Neuronal stem cell (in vitro differentiated cells): ENCODE measurements around the gene PBX4.

Experiments used
- DNase-seq: peaks from one replicate; pipeline ENCODE4 v3.0.0-alpha.2; 2013; ENCODE audit warnings: low spot score
- H2AFZ ChIP-seq: one replicate; pipeline ENCODE4 v1.6.1; 2013; ENCODE audit warnings: mild to moderate bottlenecking, low read length, inconsistent platforms
- H2AK5ac ChIP-seq: 2 replicates; pipeline ENCODE4 v1.6.1; 2013; ENCODE audit warnings: low read depth, mild to moderate bottlenecking, inconsistent platforms, low read length, moderate library complexity, mixed read lengths
- H2BK120ac ChIP-seq: 2 replicates; pipeline ENCODE4 v1.6.1; 2013; ENCODE audit warnings: low read depth, mild to moderate bottlenecking, inconsistent platforms, low read length, moderate library complexity, mixed read lengths
- H2BK12ac ChIP-seq: one replicate; pipeline ENCODE4 v1.6.1; 2013; ENCODE audit warnings: low read length, inconsistent platforms
- H2BK15ac ChIP-seq: 2 replicates; pipeline ENCODE4 v1.6.1; 2013; ENCODE audit warnings: mild to moderate bottlenecking, low read length, inconsistent platforms, mixed read lengths
- H2BK5ac ChIP-seq: one replicate; pipeline ENCODE4 v1.6.1; 2013; ENCODE audit warnings: inconsistent platforms, mild to moderate bottlenecking, low read length, moderate library complexity
- H3K14ac ChIP-seq: one replicate; pipeline ENCODE4 v1.6.1; 2013; ENCODE audit warnings: low read length, inconsistent platforms
- H3K18ac ChIP-seq: 2 replicates; pipeline ENCODE4 v1.6.1; 2013; ENCODE audit warnings: low read length, inconsistent platforms
- H3K23ac ChIP-seq: 2 replicates; pipeline ENCODE4 v1.6.1; 2013; ENCODE audit warnings: low read depth, mild to moderate bottlenecking, mixed read lengths, low read length, inconsistent platforms; ENCODE audit not compliant: poor library complexity
- H3K27ac ChIP-seq: replicated peaks from 3 replicates; pipeline ENCODE4 v1.5.1; 2013; ENCODE audit warnings: low read length, inconsistent platforms
- H3K27me3 ChIP-seq, 3 experiments: 2 replicates each; pipeline ENCODE4 v1.6.1; 2013; ENCODE audit warnings: low read length in 3 of 3, mild to moderate bottlenecking in 2 of 3, inconsistent platforms in 1 of 3, low read depth in 1 of 3, mixed read lengths in 1 of 3, moderate library complexity in 1 of 3; ENCODE audit not compliant: control insufficient read depth in 3 of 3, insufficient read depth in 3 of 3
- H3K36me3 ChIP-seq, 2 donors: replicated peaks in 1 of 2; 2 replicates each; pipeline ENCODE4 v1.6.1; 2013; ENCODE audit warnings: low read length in 2 of 2; ENCODE audit not compliant: control insufficient read depth in 2 of 2, insufficient read depth in 2 of 2
- H3K4ac ChIP-seq: 2 replicates; pipeline ENCODE4 v1.6.1; 2013; ENCODE audit warnings: inconsistent platforms, mild to moderate bottlenecking, low read length, moderate library complexity
- H3K4me1 ChIP-seq, 2 donors: 1 replicate in 1 of 2; 2 replicates in 1 of 2; pipeline ENCODE4 v1.6.1; 2013; ENCODE audit warnings: low read length in 2 of 2, low read depth in 1 of 2; ENCODE audit not compliant: control insufficient read depth in 2 of 2, insufficient read depth in 1 of 2
- H3K4me2 ChIP-seq: one replicate; pipeline ENCODE4 v1.6.1; 2013; ENCODE audit warnings: mild to moderate bottlenecking, low read length, inconsistent platforms; ENCODE audit not compliant: insufficient read depth, poor library complexity, severe bottlenecking
- H3K4me3 ChIP-seq, 2 donors: 2 replicates each; pipeline ENCODE4 v1.5.1; 2013; ENCODE audit warnings: low read length in 2 of 2, mild to moderate bottlenecking in 2 of 2, inconsistent platforms in 1 of 2, moderate library complexity in 1 of 2
- H3K79me1 ChIP-seq: one replicate; pipeline ENCODE4 v1.6.1; 2013; ENCODE audit warnings: low read depth, mild to moderate bottlenecking, inconsistent platforms, low read length, moderate library complexity
- H3K9ac ChIP-seq: one replicate; pipeline ENCODE4 v1.6.1; 2013; ENCODE audit warnings: mild to moderate bottlenecking, low read depth, low read length, inconsistent platforms; ENCODE audit not compliant: poor library complexity
- H3K9me3 ChIP-seq, 2 donors: replicated peaks in 1 of 2; 2 replicates each; pipeline versions ENCODE3 to v1.6.1; 2013; ENCODE audit warnings: low read length in 2 of 2, mild to moderate bottlenecking in 2 of 2, inconsistent platforms in 1 of 2, low read depth in 1 of 2, mixed read lengths in 1 of 2, moderate library complexity in 1 of 2; ENCODE audit not compliant: control insufficient read depth in 2 of 2, insufficient read depth in 1 of 2
- H4K8ac ChIP-seq: one replicate; pipeline ENCODE4 v1.6.1; 2013; ENCODE audit warnings: low read depth, mild to moderate bottlenecking, inconsistent platforms, low read length, moderate library complexity
- H4K91ac ChIP-seq: one replicate; pipeline ENCODE4 v1.6.1; 2013; ENCODE audit warnings: low read length, low read depth, mild to moderate bottlenecking, inconsistent platforms; ENCODE audit not compliant: poor library complexity
- WGBS, 2 donors: extraction: QIAGEN DNeasy Blood & Tissue Kit; methylation state at CpG; one replicate each; pipeline ENCODE4 v1.1.7; 2013; ENCODE audit warnings: missing lambda C conversion rate in 2 of 2, mixed read lengths in 1 of 2; ENCODE audit not compliant: insufficient read length in 2 of 2, insufficient replicate concordance in 1 of 2; ENCODE audit errors: extremely low coverage in 2 of 2; 5-methylcytosine and 5-hydroxymethylcytosine counted together

The PBX4 gene

DNA sequence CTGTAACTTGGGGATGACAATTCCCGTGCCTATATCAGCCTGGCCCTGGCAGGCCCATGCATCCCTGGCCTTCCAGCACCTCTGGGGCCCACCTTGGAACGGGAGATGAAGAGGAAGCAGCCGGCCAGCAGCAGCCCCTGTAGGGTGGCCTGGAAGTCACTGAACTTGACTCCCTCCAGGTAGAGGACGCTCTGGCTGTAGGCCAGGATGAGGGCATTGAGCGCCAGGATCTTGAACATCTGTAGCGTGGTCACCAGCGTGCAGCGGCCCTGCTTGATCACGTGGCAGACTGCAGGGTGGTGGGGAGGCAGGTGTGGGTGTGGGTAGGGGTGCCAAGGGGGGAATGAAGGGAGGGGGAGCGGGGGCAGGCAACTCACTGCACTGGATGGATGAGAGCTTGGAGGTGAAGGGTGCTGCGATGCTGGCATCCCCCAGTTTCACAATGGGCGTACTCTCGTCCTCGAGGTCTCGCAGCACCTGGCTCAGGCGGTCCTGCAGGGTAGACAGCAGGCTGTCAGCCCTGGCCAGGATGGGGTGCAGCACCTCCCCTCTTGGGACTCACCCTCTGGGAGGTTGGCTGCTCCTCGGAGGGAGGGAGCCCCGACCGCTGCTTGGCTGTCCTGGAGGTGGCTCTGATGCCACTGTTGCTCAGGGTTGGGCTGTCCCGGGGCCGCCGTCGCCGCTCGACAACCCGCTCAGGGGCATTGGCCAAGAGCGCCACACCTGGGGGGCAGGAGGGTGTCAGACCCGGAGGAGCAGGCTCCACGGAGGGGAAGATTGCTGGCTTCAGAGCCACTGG lies 28.7 kb upstream of the PBX4 start:
- Histone ChIP-seq H3K27ac (no peak overlapping the region), H3K9ac (no peak overlapping the region), H3K23ac (peak overlapping the region; percentile 43), H2AK5ac (no peak overlapping the region), H2BK15ac (no peak overlapping the region), H3K4me3 (no peak overlapping the region), H3K9me3 (peaks cover 0 to 2% of the 10 kb centered on the region in 2 donors), H3K4me1 (peaks cover 0 to 5% of the 10 kb centered on the region in 2 donors), H2BK12ac (no peak overlapping the region), H4K91ac (no peak overlapping the region), H3K27me3 (no peaks in the 10 kb centered on the region), H3K79me1 (peaks cover 8% of the 10 kb centered on the region), H3K36me3 (peaks cover 48 to 71% of the 10 kb centered on the region in 2 donors), H3K4ac (no peak overlapping the region), H2BK120ac (no peak overlapping the region), H3K18ac (no peak overlapping the region), H2BK5ac (peak overlapping the region; percentile 13), H2AFZ (no peak overlapping the region), H3K4me2 (no peak overlapping the region), H4K8ac (no peak overlapping the region), H3K14ac (no peak overlapping the region)
- no CpG with 5 or more reads among the region's 29 CpGs for WGBS, 2 donors
- no peak for DNase-seq

DNA sequence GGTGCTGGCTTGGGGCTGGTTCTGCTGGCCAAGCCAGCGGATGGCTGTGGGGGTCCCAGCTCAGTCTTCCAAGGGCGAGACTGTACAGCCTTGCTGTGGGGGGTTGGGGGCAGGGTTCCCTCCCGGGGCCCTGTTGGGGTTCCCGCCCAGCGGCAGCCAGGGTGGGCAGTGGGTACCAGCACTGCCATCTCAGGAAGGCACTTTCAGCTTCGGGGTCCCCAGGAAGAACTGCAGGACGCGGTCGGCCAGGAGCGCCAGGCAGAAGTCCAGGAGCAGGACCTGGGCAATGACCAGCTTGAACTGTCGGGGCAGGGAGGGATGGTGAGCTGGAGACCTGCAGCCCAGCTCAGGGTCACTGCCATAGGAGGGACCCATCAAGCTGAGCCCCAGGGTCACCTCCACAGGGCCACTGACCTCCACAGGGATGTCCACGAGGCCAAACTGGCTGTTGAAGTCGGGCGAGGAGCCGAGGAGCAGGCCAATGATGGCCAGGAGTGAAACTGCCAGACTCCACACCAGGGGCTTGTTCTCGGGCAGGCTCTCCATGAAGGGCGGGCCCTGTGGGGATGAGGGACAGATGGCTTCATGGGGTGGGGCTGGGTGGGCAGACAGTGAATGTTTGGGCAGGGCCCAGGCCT lies 26.9 kb upstream of the PBX4 start:
- no peak for DNase-seq
- Histone ChIP-seq H3K4me2 (no peak overlapping the region), H2AFZ (no peak overlapping the region), H2AK5ac (no peak overlapping the region), H3K9me3 (peaks cover 0 to 2% of the 10 kb centered on the region in 2 donors), H3K79me1 (peaks cover 2% of the 10 kb centered on the region), H2BK12ac (no peak overlapping the region), H3K18ac (no peak overlapping the region), H4K8ac (no peak overlapping the region), H3K9ac (no peak overlapping the region), H3K27me3 (no peaks in the 10 kb centered on the region), H4K91ac (no peak overlapping the region), H3K4ac (no peak overlapping the region), H3K14ac (no peak overlapping the region), H3K4me3 (no peak overlapping the region), H2BK120ac (no peak overlapping the region), H3K23ac (no peak overlapping the region), H3K36me3 (peaks cover 33 to 53% of the 10 kb centered on the region in 2 donors), H2BK5ac (no peak overlapping the region), H3K4me1 (peaks cover 0 to 5% of the 10 kb centered on the region in 2 donors), H3K27ac (no peak overlapping the region), H2BK15ac (no peak overlapping the region)
- no CpG with 5 or more reads among the region's 17 CpGs for WGBS, 2 donors

DNA sequence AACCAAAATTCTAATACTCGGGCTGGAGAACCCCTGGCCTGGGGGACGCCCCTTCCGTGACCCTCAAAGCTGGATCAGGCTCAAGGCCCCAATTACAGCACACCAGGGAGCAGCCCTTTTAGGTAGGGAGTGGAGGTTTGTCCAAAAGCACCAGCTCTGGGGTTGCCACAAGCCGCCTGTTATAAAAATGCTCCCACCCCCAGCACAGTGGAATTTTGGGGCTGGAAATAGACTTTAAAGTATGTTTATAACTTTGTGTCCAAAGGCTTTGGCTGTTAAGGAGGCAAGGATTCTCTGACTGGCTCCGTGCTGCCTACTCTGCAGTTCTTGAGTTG lies 25.5 kb upstream of the PBX4 start:
- no CpG with 5 or more reads among the region's 5 CpGs for WGBS, 2 donors
- Histone ChIP-seq H4K8ac (no peak overlapping the region), H3K36me3 (peaks cover 25 to 47% of the 10 kb centered on the region in 2 donors), H3K9ac (no peak overlapping the region), H3K27me3 (no peaks in the 10 kb centered on the region), H3K23ac (no peak overlapping the region), H4K91ac (no peak overlapping the region), H3K4me1 (peaks cover 0 to 5% of the 10 kb centered on the region in 2 donors), H2BK15ac (no peak overlapping the region), H2AFZ (peak overlapping the region; percentile 97), H3K18ac (no peak overlapping the region), H3K4ac (no peak overlapping the region), H3K27ac (no peak overlapping the region), H3K14ac (no peak overlapping the region), H2BK5ac (no peak overlapping the region), H3K4me2 (peak overlapping the region; percentile 97), H3K9me3 (peaks cover 0 to 2% of the 10 kb centered on the region in 2 donors), H2AK5ac (no peak overlapping the region), H3K4me3 (peak overlapping the region in 1 of 2 donors; percentile 81), H2BK120ac (no peak overlapping the region), H2BK12ac (no peak overlapping the region), H3K79me1 (no peaks in the 10 kb centered on the region)
- no peak for DNase-seq
